Stimulated activated CD8-positive, alpha-beta memory T cell treated with anti-CD3 and anti-CD28 coated beads, Interleukin-7, amount 100 ng/mL, for 1 hour (primary cell): Measurements from ENCODE around the gene TMPRSS15.

Experiments used
- DNase-seq, 2 donors: peaks; one replicate each; pipeline ENCODE4 v3.0.0-alpha.2; 2020; ENCODE audit warnings: low read depth in 2 of 2

TMPRSS15 gene

DNA sequence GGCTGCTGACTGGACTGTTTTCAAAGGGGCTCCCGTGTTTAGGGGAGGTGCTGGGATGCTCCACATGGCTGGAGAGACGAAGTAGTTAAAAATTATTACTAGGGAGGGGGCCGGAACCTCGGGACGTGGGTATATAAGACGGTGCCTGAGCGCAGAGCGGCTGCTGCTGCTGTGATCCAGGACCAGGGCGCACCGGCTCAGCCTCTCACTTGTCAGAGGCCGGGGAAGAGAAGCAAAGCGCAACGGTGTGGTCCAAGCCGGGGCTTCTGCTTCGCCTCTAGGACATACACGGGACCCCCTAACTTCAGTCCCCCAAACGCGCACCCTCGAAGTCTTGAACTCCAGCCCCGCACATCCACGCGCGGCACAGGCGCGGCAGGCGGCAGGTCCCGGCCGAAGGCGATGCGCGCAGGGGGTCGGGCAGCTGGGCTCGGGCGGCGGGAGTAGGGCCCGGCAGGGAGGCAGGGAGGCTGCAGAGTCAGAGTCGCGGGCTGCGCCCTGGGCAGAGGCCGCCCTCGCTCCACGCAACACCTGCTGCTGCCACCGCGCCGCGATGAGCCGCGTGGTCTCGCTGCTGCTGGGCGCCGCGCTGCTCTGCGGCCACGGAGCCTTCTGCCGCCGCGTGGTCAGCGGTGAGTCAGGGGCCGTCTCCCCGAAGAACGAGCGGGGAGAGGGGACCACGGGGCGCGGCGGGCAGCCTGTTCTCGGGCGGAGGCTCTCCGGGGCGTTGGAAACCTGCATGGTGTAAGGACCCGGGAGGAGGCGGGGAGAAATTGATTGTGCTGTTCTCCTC is 158.7 kb downstream of the TMPRSS15 start, which contains the start of gene CHODL:
Gene CHODL, plus strand, starts transcription at position 163 of the 793 bp plus-strand sequence. Its CDS starts 391 bp downstream, at position 554.
- DNase-seq: no peak

- DNase-seq: no peak
Observed at GRCh38 chr21:18235545-18235944, 168.0 kb downstream of the TMPRSS15 start.

DNA sequence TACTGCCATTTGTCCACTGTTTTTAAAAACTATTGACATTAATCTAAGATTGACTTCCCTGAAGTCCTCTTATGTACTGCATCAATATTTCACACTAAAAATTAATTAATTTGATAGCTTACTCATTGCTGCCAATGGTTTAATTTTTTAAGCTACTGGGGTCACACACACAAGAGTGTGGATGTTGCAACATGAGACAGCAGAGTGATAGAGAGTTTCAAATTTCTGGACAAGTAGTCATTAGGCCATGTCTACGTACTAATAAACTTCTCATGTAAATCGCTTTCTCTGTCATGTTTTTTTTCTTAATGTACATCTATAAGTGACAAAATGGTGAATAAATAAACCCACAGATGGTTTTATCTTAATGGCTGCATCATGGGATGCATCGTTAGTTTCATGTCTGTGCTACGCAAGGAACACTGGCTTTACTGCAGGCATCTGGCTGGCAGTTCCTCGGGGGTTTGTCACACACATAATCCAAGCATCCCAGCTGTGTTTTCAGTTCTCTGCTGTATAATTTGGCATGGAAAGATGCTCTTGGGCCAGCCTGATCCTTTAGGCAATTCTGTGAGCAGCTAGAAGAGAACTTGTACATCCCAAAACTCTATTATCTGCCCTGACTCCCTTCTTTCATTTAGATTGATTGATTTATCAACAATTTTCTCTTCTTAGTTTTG is 175.4 kb downstream of the TMPRSS15 start:
- DNase-seq: no peak

GRCh38 chr21:18222346-18222745 is 181.2 kb downstream of the TMPRSS15 start:
- no peak for DNase-seq

- DNase-seq: no peak
Observed at GRCh38 chr21:18220498-18220897, 183.1 kb downstream of the TMPRSS15 start.
